Amniotic epithelial cell (primary cell): Measurements from ENCODE around the gene CERT1.
"Not testable (repeated sequence)": the region's sequence is repeated elsewhere in the genome, so short reads cannot be mapped to it uniquely, and the experiment has no call there.

Source experiments
- DNase-seq: peaks from one replicate; pipeline ENCODE4 v3.0.0-alpha.2; 2010; ENCODE audit warnings: low read depth

The CERT1 gene

GRCh38 chr5:75342836-75343235, 168.6 kb downstream of the CERT1 start:
- DNase-seq, result no peak

DNA sequence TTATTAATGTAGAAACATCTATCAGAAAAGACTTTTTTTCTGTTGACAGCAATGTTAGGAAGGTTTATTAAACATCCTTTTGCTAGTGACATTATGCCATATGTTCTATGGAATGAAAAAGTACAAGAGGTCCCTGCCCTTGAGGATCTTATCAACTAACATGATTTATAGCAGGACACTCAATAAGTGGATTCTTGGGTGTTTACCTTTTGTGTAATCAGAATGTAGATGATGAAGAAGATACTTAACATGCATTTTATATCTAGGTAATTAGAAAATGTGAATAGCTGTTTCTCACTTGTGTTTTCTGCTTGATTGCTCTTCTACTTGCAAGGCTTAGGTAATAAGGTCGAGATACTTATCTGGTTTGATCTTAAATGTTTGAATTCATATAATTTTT, 169.5 kb downstream of the CERT1 start:
- DNase-seq, result no peak

DNA sequence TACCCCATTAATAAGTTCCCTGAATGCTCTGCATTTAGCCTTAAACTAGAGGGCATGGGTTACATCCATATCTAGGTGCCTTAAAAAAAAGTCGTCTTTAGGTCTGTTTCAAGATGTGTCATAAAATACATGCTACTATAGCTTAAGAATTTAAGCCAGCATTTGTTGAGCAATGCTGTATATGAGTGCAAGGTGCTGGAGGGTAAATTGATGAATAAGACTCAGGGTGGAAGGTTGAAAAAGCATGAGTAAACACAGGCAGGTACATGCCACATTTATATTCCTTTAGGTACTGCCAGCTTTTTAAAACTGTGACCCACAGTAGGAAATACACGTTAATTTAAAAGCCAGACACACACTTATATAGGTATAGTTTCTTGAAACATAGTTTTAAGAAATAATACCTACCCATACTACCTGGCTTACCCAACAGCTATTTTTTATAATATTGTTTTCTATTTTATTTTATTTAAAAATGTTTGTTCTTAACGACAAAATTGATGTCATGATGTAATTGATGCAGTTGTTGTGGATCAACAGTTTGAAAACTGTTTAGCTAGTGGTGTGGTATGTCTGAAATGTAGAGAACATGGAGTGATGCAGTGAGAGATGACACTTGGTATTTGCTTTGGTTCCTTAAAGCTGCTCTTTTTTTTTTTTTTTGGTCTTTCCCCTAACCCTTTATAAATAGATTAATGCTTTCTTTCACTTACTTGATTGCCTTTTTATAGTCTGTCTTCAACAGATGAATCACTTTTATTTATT, 170.5 kb downstream of the CERT1 start:
- DNase-seq, result no peak

DNA sequence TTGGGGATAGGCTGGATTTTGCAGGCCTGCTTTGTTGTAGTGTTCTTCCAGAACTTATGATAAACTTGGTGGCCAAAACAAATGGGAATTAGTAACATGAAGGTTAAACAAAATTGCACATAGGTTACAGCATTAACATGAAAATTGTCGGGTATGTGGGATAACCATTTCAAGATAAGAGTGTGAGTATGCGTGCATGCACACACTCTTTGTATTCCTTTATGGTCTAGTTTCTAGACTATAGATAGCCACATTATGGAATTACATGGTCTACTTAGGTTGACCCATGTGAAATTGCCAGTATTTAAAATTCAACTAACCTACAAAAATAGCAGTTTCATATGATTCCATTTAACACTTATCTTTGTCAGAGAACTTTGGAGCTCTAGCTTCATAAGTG, 173.0 kb downstream of the CERT1 start:
- no peak for DNase-seq

- peak; percentile 8 for DNase-seq
Measured at GRCh38 chr5:75337366-75338021, 173.9 kb downstream of the CERT1 start.

- DNase-seq, result peak; percentile 99
Measured at GRCh38 chr5:75336615-75337336, 174.7 kb downstream of the CERT1 start, which contains the start of gene HMGCR. Gene HMGCR, plus strand, starts transcription at chr5:75337220. Its CDS starts 5,386 bp downstream, at chr5:75342606.

- peak; percentile 81 for DNase-seq
Measured at GRCh38 chr5:75335952-75336614, 175.3 kb downstream of the CERT1 start.

- no peak for DNase-seq
Measured at GRCh38 chr5:75335486-75335885, 175.9 kb downstream of the CERT1 start.

DNA sequence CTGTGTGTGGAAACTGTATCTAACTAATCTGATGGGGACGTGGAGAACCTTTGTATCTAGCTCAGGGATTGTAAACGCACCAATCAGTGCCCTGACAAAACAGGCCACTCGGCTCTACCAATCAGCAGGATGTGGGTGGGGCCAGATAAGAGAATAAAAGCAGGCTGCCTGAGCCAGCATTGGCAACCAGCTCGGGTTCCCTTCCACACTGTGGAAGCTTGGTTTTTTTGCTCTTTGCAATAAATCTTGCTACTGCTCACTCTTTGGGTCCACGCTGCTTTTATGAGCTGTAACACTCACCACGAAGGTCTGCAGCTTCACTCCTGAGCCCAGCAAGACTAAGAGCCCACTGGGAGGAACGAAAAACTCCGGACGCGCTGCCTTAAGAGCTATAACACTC, 177.0 kb downstream of the CERT1 start:
- DNase-seq, result not testable (repeated sequence)

DNA sequence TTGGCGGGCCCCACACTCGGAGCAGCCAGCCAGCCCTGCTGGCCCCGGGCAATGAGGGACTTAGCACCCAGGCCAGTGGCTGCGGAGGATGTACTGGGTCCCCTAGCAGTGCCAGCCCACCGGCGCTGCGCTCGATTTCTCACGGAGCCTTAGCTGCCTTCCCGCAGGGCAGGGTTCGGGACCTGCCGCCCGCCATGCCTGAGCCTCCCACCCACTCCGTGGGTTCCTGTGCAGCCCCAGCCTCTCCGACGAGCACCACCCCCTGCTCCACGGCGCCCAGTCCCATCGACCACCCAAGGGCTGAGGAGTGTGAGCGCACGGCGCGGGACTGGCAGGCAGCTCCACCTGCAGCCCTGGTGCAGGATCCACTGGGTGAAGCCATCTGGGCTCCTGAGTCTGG, 177.7 kb downstream of the CERT1 start:
- DNase-seq, result not testable (repeated sequence)

DNA sequence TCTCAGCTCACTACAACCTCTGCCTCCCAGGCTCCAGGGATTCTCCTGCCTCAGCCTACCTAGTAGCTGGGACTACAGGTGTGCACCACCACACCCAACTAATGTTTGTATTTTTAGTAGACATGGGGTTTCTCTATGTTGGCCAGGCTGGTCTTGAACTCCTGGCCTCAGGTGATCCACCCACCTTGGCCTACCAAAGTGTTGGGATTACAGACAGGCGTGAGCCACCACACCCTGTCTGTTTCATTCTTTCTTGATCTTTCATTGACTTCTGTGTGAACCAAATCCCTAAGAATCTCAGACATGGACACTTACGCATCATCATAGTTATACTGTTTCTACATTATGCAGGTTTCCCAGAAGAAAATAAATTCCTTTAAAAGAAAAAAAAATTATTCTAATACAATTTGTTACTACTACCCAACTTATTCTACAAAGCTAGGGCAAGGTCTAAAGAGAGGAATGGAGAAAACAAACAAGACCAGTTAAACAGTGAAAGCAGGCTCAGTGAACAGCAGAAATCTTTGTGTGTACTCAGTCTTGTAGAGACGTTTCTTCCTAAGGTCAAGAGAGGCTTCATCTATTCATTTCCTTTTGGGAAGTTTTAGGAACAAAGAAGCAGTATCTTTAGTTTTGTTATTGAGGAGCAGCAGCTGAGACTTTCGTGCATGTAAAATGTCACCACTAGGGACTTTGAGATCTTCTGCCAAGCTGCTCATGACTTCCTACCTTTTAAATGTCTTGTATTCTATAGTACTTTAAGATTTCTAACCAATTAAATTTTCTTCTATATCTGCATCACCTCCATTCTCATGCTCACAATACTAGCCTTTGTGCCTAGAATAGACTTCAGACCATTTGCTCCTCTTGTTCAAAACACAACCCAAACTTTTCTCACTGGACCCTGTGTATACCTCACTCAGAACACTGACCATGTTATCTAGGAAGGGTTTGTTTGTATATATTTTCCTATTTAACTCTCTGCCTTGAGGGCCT, 180.0 kb downstream of the CERT1 start:
- DNase-seq, result no peak

DNA sequence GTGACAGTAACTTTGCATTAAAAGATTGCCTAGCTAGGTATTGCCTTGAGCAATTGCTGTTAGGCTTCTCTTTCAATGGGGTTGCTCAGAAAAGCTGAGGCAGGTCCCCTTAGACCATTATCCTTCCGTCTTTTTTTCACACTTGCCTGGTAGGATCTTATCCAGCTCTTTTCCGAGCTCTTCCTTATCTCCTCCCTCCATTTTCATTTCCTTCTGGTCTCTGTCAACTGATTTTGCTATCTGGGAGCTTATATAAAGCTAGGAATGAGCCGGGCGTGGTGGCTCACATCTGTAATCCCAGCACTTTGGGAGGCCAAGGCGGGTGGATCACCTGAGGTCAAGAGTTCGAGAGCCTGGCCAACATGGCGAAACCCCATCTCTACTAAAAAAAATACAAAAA, 181.0 kb downstream of the CERT1 start:
- no peak for DNase-seq
